GM19035 (cell line): ENCODE results near the gene RNPC3.
"Not testable (repeated sequence)": the region's sequence is repeated elsewhere in the genome, so short reads cannot be mapped to it uniquely, and the experiment has no call there.

Source experiments
- ATAC-seq: cut with Tn5 transposase; IDR thresholded peaks from one replicate; pipeline ENCODE4 v1.9.1; 2021; ENCODE audit not compliant: unreplicated experiment

The RNPC3 gene

DNA sequence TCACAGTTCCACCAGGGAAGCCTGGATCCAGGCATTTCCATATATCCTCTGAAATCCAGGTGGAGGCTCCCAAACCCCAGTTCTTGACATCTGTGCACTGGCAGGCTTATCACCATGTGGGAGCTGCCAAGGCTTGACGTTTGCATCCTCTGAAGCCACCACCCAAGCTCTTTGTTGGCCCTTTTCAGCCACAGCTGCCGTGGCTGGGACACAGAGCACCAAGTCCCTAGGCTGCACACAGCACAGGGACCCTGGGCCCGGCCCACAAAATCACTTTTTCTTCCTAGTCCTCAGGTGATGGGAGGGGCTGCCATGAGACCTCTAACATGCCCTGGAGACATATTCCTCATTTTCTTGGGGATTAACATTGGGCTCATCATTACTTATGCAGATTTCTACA, 22.3 kb downstream of the RNPC3 start:
- ATAC-seq: no peak

DNA sequence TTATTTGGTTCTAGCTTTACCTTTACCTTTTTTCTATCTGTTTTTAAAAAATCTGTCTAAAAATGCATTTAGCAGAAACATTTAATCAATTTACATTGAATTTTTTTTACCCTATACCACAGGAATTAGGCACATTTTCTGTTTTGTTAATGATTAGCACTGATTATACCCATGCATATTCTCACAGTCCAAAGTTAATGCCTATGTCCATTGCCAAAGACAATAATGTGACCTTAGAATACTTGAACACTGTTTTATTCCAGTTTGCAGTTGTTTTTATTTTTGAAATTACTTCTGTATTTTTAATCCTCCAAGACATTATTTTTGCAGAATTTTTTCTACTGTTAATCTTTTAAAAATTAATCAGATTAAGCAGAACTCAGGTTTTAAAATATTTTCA, 34.9 kb downstream of the RNPC3 start:
- no peak for ATAC-seq

DNA sequence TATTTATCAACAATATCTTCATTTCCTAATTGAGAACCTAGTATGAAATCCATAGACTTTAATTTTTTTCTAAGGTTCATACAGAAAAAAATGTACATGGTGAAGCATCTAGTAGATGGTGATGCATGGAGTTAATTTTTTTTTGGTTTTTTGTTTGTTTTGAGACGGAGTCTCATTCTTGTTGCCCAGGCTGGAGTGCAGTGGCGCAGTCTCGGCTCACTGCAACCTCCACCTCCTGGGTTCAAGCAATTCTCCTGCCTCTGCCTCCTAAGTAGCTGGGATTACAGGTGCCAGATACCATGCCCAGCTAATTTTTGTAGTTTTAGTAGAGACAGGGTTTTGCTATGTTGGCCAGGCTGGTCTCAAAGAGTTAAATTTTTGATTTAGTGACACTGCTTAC, 35.6 kb downstream of the RNPC3 start:
- not testable (repeated sequence) for ATAC-seq

DNA sequence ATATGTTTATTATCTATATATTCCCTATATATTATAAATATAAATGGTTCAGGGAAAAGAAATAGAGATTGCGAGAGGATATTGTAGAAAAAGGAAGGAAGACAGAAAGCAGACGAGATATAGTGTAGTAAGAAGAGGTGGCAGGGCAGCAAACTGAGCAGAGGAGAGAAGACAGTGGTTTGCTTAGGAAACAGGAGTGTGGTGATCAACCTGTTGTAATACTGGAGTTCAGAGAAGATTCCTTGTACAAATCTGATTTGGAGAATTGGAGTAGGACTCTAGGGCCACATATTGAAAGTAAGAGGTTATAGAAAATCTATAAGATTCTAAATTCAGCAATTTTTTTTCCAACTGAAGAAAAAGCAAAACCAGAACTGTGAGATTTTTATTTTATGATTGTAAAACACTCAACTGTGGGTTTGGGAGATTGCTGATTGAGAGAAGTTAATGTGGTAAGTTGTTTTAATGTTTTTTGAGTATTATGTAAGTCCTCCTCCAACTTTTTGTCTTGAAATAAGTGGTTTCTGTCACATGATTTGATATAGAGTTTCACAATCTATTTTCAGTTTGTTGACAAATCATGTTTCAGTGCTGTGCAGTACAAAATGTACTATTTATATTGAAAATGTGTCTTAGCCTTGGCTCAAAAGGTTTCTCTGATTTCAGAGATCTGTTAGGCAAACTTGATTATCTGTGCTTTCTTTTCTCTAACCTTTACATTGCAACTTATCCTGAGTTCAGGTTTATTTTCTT, 36.3 kb downstream of the RNPC3 start:
- peak; percentile 91 for ATAC-seq

DNA sequence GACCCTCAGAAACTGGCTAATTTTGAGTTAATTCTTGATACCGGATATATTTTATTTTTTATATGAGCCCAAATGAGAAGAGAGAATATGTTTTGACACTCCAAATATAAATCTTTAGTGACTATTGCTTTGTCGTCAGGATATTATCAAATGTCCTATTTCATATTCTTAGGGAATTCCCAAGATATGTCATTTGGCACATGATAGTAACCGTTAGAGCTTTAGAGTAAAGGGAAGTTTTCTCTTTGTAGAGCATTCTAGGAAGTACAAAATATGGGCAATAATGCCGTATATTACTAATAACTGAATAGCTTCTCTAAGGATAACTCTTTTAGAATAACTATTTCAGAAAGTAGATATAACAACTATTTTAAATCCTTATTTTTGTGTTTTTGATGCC, 37.6 kb downstream of the RNPC3 start:
- ATAC-seq: no peak

DNA sequence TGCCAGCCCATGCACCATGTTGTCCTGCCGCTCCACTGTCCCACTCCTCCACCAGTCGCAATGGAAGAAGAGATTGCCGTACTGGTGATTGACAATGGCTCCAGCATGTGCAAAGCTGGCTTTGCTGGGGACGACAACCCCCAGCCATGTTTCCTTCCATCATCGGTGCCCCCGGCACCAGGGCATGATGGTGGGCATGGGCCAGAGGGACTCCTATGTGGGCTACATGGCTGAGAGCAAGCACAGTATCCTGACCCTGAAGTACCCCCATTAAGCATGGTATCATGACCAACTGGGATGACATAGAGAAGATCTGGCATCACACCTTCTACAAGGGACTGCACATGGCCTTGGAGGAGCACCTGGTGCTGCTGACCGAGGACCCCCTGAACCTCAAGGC, 44.0 kb downstream of the RNPC3 start:
- ATAC-seq: no peak

DNA sequence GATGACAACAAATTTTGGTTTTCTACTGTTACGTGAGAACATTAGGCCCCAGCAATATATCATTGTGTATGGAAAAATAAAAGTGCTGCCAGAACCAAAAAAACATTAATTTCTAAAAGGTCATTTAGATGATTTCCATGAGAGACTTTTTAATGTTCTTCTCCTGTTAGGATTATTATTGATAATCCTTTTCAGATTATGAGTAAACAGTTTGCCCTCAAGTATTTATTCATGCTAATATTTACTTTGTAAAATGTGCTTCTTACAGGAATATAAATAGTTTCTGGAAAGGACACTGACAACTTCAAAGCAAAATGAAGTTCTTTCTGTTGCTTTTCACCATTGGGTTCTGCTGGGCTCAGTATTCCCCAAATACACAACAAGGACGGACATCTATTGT, 45.8 kb downstream of the RNPC3 start, which contains the start of gene AMY2B:
AMY2B (plus strand) TSS at position 301 of the 400 bp plus-strand sequence; CDS start at position 315, 14 bp downstream.
- not testable (repeated sequence) for ATAC-seq

DNA sequence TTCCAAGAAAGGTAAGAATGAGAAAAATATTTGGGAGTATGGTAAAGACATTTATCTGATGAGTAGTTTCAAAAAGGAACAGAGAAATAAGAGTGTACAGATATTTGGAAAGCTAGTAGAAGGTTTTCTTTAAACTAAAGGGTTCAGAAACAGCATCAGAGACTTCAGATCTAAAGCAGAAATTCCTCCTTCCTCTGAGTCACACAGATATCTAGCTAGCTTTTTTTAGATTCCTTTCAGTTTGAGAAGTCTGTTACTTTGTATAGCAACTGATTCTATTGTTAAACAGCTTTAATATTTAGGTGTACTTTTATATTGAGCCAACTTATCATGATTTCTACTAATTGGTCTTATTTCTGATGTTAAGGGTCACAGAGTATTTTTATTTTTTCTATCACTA, 50.6 kb downstream of the RNPC3 start:
- ATAC-seq: no peak

DNA sequence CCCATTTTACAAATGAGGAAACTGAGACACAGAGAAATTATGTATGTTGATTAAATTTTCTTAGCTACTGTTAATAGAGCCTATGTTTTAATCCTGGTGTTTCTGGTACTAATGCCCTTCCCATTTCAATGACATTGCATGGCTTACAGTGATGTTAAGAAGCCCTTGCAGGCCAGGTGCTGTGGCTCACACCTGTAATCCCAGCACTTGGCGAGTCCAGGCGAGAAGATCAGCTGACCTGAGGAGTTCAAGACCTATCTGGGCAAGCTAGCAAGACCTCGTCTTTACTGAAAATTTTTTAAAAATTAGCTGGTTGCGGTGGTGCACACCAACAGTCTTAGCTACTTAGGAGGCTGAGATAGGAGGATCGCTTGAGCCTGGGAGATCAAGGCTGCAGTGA, 51.3 kb downstream of the RNPC3 start:
- not testable (repeated sequence) for ATAC-seq

DNA sequence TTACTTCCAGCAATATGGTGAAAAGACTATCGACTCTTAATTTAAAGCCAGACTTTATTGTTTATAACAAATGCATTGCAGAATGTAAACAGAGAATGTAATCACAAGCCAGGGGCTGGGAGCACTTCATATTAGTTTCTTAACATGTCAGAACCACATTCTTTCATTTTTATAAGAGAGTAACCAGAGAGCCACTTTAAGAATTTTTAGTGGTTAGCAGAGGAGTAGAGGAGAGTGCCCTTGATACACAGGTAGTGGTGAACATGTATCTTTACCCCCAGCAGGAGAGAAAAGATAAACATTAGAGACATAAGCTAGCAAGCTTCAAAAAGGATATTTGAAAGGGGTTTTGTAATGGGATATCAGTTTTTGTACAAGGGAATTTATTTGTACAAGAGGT, 57.0 kb downstream of the RNPC3 start:
- ATAC-seq: no peak

DNA sequence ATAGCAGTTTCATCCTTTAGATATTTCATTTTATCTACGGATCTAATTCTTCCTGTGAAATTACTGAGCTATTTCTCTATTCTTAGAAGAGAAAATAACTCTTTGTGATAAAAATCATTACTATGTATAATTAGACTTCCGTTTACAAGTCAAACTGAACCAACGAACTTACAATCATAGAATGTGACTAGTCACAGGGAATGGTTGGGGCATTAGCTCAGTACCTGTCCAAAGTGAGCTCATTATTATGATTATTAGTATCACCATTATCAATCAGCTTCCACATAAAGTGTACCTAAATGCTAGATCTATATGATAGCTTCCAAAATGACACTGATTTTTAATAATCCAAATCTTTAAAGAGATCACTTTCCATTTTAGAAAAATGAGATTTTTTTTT, 58.4 kb downstream of the RNPC3 start:
- ATAC-seq: no peak

DNA sequence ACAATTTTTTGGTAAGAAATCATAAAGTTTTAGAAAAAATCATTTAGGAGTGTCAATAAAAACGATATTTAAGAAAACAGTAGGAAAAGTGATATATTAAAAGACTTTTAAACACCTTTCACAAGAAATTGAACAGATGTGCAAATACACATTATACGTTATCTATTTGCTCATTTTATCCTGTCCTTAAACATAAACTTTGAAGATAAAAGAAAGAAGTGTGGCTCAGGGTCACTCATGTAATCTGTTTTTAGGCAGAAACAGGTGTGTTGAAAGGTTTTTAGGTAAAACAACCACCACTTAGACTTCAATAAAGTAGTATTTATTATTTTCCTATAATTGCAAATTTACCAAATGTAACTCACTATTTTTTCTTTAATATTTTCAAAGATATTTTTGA, 59.0 kb downstream of the RNPC3 start:
- ATAC-seq: no peak

DNA sequence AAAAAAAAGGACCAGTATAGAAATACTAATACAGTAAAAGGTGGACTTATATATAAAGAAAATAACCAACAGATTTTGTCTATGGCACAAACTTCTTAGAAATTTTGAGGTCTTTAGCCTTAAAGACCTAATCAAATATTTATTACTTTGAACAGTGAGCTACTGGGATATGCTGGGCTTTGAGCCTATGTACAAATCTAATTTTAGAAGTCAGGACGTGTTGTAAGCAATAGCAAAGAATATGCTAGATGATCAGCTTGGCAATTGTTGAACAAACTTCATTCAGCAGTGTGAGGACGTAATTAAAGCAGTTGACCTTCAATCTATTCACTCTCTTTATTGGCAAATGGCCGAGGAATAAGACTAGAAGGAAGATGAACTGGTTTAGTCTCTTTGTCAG, 77.2 kb downstream of the RNPC3 start:
- not testable (repeated sequence) for ATAC-seq
